GM12801 (cell line): ENCODE data around the gene BRI3.

Source experiments
- TF ChIP-seq, protein P1 (sequence below): IDR thresholded peaks from one replicate; pipeline ENCODE4 v1.5.1; 2011; ENCODE audit warnings: control low read depth; ENCODE audit not compliant: insufficient read length; ENCODE audit errors: extremely low read depth

Gene BRI3, protein sequence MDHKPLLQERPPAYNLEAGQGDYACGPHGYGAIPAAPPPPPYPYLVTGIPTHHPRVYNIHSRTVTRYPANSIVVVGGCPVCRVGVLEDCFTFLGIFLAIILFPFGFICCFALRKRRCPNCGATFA

DNA sequence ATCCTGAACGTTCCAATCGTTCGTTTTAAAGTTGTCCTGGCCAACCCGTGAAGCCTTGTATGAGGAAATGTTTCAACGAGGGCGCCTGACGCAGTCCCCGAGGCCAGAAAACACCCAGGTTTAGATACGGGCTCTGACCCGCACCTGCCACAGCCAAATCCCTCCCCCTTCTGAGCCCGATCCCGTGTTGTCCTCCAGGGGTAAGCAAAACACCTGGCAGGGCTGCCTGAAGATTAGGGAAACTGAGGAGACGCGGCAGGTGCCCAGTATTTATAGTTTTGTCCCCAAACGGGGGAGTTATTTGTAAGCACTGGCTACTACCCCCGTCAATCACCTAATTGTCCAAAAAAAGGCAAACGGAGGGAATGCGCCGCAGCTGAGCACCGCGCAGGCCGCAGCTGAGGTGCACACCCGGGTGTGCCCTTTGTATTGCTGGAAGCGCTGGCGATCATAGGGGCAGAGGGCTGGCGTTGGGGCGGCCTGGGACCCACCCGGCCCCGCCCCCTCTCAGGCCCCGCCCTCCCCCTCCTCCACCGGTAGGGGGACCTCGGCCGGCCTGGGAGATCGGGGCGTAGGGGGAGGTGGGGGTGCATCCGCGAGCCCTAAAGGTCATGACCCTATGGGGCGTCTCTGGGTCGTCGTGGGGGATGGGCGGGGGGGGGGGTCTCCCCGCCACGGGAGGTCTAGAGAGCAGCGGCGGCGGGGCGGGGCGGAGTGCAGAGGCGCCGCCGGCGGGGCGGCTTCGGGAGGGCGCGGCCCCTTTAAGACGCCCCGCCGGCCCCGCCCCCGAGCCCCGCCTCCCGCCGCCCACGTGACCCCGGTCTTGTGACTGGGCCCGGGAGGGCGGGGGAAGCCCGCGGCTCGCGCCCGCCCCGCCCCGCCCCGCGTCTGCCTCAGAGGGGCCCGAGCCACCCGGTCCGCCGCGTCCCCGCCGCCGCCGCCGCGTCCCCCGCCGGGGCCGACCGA is at the start of gene BRI3:
TSS of gene BRI3 (plus strand) at position 896 of the 966 bp plus-strand sequence. CDS start 110 bp downstream, outside the sequence.
- TF ChIP-seq, protein P1, sequence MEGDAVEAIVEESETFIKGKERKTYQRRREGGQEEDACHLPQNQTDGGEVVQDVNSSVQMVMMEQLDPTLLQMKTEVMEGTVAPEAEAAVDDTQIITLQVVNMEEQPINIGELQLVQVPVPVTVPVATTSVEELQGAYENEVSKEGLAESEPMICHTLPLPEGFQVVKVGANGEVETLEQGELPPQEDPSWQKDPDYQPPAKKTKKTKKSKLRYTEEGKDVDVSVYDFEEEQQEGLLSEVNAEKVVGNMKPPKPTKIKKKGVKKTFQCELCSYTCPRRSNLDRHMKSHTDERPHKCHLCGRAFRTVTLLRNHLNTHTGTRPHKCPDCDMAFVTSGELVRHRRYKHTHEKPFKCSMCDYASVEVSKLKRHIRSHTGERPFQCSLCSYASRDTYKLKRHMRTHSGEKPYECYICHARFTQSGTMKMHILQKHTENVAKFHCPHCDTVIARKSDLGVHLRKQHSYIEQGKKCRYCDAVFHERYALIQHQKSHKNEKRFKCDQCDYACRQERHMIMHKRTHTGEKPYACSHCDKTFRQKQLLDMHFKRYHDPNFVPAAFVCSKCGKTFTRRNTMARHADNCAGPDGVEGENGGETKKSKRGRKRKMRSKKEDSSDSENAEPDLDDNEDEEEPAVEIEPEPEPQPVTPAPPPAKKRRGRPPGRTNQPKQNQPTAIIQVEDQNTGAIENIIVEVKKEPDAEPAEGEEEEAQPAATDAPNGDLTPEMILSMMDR = no peak

DNA sequence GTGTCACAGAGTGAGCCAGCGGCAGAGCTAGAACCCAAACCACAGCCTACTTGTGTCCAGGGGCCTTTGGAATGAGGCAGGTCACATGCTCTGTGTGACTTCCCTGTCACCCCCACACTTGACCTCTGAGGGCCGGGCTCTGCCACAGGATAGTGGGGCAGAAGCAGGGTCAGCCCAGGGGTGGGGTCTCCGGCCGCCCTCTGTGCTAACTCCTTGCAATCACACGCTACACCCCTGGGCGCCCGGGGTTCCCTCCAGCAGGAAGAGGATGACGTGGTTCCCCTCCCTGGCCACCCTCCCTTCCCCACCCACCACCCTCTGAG is 49.3 kb upstream of the BRI3 start:
- TF ChIP-seq, protein P1 = no peak

DNA sequence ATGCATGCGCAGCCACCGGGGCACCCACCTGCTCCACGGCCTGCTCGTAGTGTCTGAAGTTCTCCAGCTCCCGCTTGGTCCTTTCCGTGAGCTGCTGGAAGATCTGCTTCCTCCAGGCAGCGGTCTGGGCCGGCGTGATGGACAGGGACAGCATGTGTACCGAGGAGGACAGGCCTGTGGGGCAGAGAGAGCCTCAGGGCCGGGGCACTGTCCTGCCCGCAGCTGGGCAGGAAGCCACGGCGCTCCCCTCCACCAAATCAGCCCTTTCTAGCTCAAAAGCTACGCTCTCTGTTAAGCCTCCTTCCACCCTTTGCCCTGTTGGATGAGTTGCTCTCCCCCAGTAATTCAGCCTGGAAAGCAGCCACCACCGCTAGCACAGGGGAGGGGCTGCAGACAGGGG is 48.7 kb upstream of the BRI3 start:
- TF ChIP-seq, protein P1 = no peak

DNA sequence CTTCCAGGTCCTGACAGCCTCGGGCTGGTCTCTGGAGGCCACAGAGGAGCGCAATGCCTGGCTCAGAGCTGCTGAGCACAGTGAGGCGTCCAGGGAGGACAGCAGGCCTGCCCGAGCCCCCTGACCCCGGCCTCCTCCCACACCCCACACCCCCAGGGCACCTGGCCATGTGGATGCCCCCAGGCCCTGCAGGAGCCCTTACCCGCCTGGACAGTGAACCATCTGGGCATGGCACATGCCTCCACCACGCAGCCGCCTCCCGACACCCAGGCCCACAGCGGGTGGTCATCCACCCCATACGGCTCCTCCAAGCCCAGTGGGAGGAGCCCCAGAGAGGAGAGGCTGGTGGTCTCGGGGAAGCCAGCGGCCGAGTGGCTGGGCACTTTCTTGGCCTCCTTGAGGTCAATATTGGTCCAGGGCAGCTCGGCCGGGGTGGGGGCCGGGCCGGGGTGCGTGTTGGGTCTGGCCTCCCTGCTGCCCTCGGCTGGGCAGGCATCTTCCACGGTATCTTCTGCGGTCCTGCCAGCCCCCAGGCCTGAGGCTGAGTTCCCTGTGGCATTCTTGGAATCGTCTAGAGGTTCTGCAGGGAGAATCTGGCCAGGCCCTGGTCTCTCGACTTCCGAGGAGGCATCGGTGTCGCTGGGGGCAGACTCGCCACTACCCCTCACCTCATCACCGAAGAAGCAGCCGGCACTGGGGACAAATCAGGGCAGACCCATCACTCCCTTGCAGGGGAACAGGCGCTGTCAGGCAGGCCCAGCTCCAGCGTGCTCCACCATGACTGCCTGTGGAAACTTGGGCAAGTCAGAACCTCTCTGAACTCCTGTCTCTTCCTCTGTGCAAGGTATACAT is 48.0 kb upstream of the BRI3 start:
- TF ChIP-seq, protein P1 = no peak

DNA sequence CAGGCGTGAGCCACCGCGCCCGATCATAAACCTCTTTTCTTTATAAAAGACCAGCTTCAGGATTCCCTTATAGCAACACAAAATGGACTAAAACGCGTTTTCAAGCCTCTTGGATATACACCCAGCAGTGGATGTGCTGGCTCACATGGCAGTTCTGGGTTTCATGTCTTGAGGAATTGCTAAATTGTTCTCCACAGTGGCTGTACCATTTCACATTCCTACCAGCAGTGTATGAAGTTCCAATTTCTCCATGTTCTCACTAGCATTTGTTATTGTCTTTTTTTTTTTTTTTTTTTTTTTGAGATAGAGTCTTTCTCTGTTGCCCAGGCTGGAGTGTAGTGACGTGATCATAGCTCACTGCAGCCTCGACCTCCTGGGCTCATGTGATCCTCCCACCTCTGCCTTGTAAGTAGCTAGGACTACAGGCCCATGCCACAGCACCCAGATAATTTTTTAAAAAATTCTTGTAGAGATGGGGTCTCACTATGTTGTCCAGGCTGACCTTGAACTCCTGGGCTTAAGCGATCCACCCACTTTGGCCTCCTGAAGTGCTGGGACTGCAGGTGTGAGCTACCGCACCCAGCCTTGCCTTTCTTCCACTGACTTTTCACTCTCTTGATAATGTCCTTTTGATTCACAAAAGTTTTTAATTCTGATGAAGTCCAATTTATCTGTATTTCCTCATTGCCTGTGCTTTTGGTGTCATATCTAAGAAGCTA is 46.9 kb upstream of the BRI3 start:
- TF ChIP-seq, protein P1 = no peak

DNA sequence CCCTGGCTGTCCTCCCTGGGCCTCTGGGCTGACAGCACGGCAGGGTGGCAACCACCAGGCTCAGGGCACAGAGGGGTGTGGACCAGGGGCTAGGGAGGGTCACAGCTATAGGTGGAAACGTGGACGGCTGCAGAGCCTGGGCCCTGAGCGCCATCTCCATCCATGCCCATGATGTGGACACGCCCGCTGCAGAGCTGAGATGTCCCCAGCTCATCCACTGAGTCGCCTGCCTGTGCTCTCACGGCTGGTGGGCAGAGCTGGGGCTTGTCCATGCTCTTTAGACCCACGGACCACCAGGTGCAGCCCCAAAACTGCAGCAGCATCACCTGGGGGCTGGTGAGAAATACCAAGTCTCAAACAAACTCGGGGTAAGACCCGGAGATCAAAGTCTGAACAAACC is 45.6 kb upstream of the BRI3 start:
- TF ChIP-seq, protein P1 = no peak
